HEK293 (cell line): ENCODE data around the gene TMEM250.

Experiments used
- BCL11A ChIP-seq: fragments of 450-650 bp; formaldehyde crosslinking; IDR thresholded peaks from 2 replicates; pipeline ENCODE4 v1.5.1; 2016; ENCODE audit warnings: low read depth, missing biosample characterization, missing genetic modification characterization
- GFI1B ChIP-seq: fragments of 450-650 bp; formaldehyde crosslinking; IDR thresholded peaks from 2 replicates; pipeline ENCODE4 v1.5.1; 2016; ENCODE audit warnings: missing biosample characterization, missing genetic modification characterization
- KLF1 ChIP-seq: fragments of 450-650 bp; formaldehyde crosslinking; IDR thresholded peaks from 2 replicates; pipeline ENCODE4 v1.5.1; 2016; ENCODE audit warnings: missing biosample characterization, missing genetic modification characterization
- KLF8 ChIP-seq: fragments of 450-650 bp; formaldehyde crosslinking; IDR thresholded peaks from 2 replicates; pipeline ENCODE4 v1.5.1; 2016; ENCODE audit warnings: missing biosample characterization, missing genetic modification characterization
- KLF9 ChIP-seq: fragments of 450-650 bp; formaldehyde crosslinking; IDR thresholded peaks from 2 replicates; pipeline ENCODE4 v1.5.1; 2016; ENCODE audit warnings: missing biosample characterization, missing genetic modification characterization, low read depth
- PRDM1 ChIP-seq: fragments of 450-650 bp; formaldehyde crosslinking; IDR thresholded peaks from 2 replicates; pipeline ENCODE4; 2016; ENCODE audit warnings: missing biosample characterization, missing genetic modification characterization
- RBAK ChIP-seq: fragments of 450-650 bp; formaldehyde crosslinking; IDR thresholded peaks from 2 replicates; pipeline ENCODE4 v1.5.1; 2016; ENCODE audit warnings: missing biosample characterization, missing genetic modification characterization
- ZBTB8A ChIP-seq: fragments of 450-650 bp; formaldehyde crosslinking; IDR thresholded peaks from 2 replicates; pipeline ENCODE4 v1.5.1; 2016; ENCODE audit warnings: missing biosample characterization, missing genetic modification characterization
- ZNF114 ChIP-seq: fragments of 450-650 bp; formaldehyde crosslinking; IDR thresholded peaks from 2 replicates; pipeline ENCODE4 v1.5.0; 2017; ENCODE audit warnings: missing biosample characterization, missing genetic modification characterization
- ZNF157 ChIP-seq: fragments of 450-650 bp; formaldehyde crosslinking; IDR thresholded peaks from 2 replicates; pipeline ENCODE4 v1.5.1; 2016; ENCODE audit warnings: missing biosample characterization, missing genetic modification characterization
- ZNF16 ChIP-seq: fragments of 450-650 bp; formaldehyde crosslinking; IDR thresholded peaks from 2 replicates; pipeline ENCODE4 v1.5.1; 2016; ENCODE audit warnings: low read depth, missing biosample characterization, missing genetic modification characterization
- ZNF175 ChIP-seq: fragments of 450-650 bp; formaldehyde crosslinking; IDR thresholded peaks from 2 replicates; pipeline ENCODE4 v1.5.1; 2016; ENCODE audit warnings: missing biosample characterization, missing genetic modification characterization
- ZNF311 ChIP-seq: fragments of 450-650 bp; formaldehyde crosslinking; IDR thresholded peaks from 2 replicates; pipeline ENCODE4 v1.5.1; 2017; ENCODE audit warnings: missing biosample characterization, missing genetic modification characterization, borderline replicate concordance
- ZNF48 ChIP-seq: fragments of 450-650 bp; formaldehyde crosslinking; IDR thresholded peaks from 2 replicates; pipeline ENCODE4 v1.5.1; 2016; ENCODE audit warnings: missing biosample characterization, missing genetic modification characterization
- ZNF530 ChIP-seq: fragments of 450-650 bp; formaldehyde crosslinking; IDR thresholded peaks from 2 replicates; pipeline ENCODE4 v1.5.1; 2016; ENCODE audit warnings: low read depth, missing biosample characterization, missing genetic modification characterization
- ZNF571 ChIP-seq: fragments of 450-650 bp; formaldehyde crosslinking; IDR thresholded peaks from 2 replicates; pipeline ENCODE4 v1.5.0; 2017; ENCODE audit warnings: missing biosample characterization, missing genetic modification characterization
- ZNF596 ChIP-seq: fragments of 450-650 bp; IDR thresholded peaks from 2 replicates; pipeline ENCODE4 v1.5.0; 2018; ENCODE audit warnings: missing biosample characterization, mild to moderate bottlenecking, missing genetic modification characterization, moderate library complexity
- ZNF629 ChIP-seq: fragments of 450-650 bp; formaldehyde crosslinking; IDR thresholded peaks from 2 replicates; pipeline ENCODE4 v1.5.1; 2017; ENCODE audit warnings: missing biosample characterization, missing genetic modification characterization
- TF ChIP-seq, protein P1 (sequence below): fragments of 450-650 bp; formaldehyde crosslinking; IDR thresholded peaks from 2 replicates; pipeline ENCODE4 v1.5.1; 2016; ENCODE audit warnings: missing biosample characterization, missing genetic modification characterization
- TF ChIP-seq, protein P2 (sequence below): fragments of 450-650 bp; formaldehyde crosslinking; IDR thresholded peaks from 2 replicates; pipeline ENCODE4 v1.5.1; 2016; ENCODE audit warnings: missing biosample characterization, missing genetic modification characterization, low read depth
- TF ChIP-seq, protein P3 (sequence below): fragments of 450-650 bp; formaldehyde crosslinking; IDR thresholded peaks from 2 replicates; pipeline ENCODE4 v1.5.1; 2016; ENCODE audit warnings: missing biosample characterization, missing genetic modification characterization
- TF ChIP-seq, protein P4 (sequence below): fragments of 450-650 bp; formaldehyde crosslinking; IDR thresholded peaks from 2 replicates; pipeline ENCODE4 v1.5.1; 2016; ENCODE audit warnings: missing biosample characterization, missing genetic modification characterization
- TF ChIP-seq, protein P5 (sequence below): fragments of 450-650 bp; formaldehyde crosslinking; IDR thresholded peaks from 2 replicates; pipeline ENCODE4 v1.5.1; 2016; ENCODE audit warnings: missing biosample characterization, missing genetic modification characterization
- TF ChIP-seq, protein P6 (sequence below): sonication (generic); formaldehyde crosslinking; IDR thresholded peaks from 2 replicates; pipeline ENCODE4 v1.8.1; 2022; ENCODE audit warnings: mild to moderate bottlenecking, moderate library complexity, missing genetic modification reagents

TMEM250 gene

DNA sequence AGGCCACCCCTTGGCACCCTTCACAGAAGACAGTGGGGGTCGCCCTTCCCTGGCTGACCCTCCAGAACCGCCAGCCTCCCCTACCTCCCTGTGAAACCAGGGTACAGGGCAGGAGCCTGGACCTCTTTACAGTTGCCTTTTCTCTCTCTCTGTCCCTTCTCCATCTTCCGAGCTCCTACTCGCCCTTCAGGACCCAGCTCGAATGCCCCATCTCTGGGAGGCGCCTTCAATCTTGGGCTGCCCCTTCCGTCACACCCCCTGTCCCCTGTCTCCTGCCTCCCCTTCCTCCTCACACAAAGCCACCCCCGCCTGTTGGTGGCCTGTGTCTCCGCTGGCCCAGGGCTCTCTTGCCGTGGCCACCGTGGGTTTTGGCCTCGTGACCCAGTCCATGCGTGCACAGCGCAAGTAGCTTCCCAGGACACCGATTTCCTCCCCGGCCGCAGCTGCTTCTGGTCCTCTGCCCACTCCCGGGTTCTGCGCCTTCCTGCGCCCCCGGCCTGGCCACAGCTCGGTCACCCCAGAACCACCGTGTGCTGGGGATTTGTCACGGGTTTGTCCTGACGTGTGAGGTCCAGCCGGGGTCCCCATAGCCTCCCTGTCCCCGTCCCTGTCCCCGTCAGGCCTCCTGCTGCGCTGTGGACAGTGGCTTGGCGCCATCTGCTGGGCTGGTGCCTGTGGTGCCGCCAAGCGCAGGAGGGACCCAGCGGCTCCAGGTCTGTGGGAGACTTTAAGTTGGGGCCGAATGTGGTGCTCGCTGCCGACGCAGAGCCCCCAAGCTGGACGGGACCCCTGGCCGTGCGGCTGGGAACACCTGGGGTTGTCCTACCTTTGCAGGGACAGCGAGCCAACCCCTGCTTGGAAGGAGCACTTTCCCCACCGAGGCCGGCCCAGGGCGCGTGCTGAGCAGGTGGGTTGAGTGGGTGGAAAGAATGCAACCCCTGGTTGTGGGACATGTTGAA is 4.0 kb upstream of the TMEM250 start (continued):
- 0 out of 2 replicates have a peak, but pooled peaks have one; percentile 23 for TF ChIP-seq BCL11A (tag by site-specific recombination)
- no peak for TF ChIP-seq GFI1B (tag by site-specific recombination)
- TF ChIP-seq ZNF530: no peak
- 0 out of 2 replicates have a peak, but pooled peaks have one; percentile 21 for TF ChIP-seq ZNF629
- no peak for TF ChIP-seq ZNF157 (tag by site-specific recombination)
- TF ChIP-seq PRDM1: no peak
- TF ChIP-seq KLF9: no peak
- no peak for TF ChIP-seq ZNF114 (tag by site-specific recombination)
- no peak for TF ChIP-seq ZNF596 (tag by site-specific recombination)
- TF ChIP-seq, protein P1, sequence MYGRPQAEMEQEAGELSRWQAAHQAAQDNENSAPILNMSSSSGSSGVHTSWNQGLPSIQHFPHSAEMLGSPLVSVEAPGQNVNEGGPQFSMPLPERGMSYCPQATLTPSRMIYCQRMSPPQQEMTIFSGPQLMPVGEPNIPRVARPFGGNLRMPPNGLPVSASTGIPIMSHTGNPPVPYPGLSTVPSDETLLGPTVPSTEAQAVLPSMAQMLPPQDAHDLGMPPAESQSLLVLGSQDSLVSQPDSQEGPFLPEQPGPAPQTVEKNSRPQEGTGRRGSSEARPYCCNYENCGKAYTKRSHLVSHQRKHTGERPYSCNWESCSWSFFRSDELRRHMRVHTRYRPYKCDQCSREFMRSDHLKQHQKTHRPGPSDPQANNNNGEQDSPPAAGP (tag by site-specific recombination): 0 out of 2 replicates have a peak, but pooled peaks have one; percentile 57
- peak; percentile 52; the same call in 1 of the 2 replicates for TF ChIP-seq KLF1 (tag by site-specific recombination)
- TF ChIP-seq, protein P2, sequence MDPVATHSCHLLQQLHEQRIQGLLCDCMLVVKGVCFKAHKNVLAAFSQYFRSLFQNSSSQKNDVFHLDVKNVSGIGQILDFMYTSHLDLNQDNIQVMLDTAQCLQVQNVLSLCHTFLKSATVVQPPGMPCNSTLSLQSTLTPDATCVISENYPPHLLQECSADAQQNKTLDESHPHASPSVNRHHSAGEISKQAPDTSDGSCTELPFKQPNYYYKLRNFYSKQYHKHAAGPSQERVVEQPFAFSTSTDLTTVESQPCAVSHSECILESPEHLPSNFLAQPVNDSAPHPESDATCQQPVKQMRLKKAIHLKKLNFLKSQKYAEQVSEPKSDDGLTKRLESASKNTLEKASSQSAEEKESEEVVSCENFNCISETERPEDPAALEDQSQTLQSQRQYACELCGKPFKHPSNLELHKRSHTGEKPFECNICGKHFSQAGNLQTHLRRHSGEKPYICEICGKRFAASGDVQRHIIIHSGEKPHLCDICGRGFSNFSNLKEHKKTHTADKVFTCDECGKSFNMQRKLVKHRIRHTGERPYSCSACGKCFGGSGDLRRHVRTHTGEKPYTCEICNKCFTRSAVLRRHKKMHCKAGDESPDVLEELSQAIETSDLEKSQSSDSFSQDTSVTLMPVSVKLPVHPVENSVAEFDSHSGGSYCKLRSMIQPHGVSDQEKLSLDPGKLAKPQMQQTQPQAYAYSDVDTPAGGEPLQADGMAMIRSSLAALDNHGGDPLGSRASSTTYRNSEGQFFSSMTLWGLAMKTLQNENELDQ: no peak
- TF ChIP-seq ZNF571: no peak
- no peak for TF ChIP-seq ZNF175 (tag by site-specific recombination)
- no peak for TF ChIP-seq RBAK (tag by site-specific recombination)
- no peak; the same call in 1 of the 2 replicates for TF ChIP-seq ZBTB8A
- TF ChIP-seq KLF8 (tag by site-specific recombination): no peak
- TF ChIP-seq, protein P3, sequence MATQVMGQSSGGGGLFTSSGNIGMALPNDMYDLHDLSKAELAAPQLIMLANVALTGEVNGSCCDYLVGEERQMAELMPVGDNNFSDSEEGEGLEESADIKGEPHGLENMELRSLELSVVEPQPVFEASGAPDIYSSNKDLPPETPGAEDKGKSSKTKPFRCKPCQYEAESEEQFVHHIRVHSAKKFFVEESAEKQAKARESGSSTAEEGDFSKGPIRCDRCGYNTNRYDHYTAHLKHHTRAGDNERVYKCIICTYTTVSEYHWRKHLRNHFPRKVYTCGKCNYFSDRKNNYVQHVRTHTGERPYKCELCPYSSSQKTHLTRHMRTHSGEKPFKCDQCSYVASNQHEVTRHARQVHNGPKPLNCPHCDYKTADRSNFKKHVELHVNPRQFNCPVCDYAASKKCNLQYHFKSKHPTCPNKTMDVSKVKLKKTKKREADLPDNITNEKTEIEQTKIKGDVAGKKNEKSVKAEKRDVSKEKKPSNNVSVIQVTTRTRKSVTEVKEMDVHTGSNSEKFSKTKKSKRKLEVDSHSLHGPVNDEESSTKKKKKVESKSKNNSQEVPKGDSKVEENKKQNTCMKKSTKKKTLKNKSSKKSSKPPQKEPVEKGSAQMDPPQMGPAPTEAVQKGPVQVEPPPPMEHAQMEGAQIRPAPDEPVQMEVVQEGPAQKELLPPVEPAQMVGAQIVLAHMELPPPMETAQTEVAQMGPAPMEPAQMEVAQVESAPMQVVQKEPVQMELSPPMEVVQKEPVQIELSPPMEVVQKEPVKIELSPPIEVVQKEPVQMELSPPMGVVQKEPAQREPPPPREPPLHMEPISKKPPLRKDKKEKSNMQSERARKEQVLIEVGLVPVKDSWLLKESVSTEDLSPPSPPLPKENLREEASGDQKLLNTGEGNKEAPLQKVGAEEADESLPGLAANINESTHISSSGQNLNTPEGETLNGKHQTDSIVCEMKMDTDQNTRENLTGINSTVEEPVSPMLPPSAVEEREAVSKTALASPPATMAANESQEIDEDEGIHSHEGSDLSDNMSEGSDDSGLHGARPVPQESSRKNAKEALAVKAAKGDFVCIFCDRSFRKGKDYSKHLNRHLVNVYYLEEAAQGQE (tag by site-specific recombination): peak; percentile 38; the same call in 1 of the 2 replicates
- TF ChIP-seq, protein P4, sequence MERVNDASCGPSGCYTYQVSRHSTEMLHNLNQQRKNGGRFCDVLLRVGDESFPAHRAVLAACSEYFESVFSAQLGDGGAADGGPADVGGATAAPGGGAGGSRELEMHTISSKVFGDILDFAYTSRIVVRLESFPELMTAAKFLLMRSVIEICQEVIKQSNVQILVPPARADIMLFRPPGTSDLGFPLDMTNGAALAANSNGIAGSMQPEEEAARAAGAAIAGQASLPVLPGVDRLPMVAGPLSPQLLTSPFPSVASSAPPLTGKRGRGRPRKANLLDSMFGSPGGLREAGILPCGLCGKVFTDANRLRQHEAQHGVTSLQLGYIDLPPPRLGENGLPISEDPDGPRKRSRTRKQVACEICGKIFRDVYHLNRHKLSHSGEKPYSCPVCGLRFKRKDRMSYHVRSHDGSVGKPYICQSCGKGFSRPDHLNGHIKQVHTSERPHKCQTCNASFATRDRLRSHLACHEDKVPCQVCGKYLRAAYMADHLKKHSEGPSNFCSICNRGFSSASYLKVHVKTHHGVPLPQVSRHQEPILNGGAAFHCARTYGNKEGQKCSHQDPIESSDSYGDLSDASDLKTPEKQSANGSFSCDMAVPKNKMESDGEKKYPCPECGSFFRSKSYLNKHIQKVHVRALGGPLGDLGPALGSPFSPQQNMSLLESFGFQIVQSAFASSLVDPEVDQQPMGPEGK (tag by site-specific recombination): peak; percentile 60
- no peak for TF ChIP-seq ZNF311 (tag by site-specific recombination)
- TF ChIP-seq, protein P5, sequence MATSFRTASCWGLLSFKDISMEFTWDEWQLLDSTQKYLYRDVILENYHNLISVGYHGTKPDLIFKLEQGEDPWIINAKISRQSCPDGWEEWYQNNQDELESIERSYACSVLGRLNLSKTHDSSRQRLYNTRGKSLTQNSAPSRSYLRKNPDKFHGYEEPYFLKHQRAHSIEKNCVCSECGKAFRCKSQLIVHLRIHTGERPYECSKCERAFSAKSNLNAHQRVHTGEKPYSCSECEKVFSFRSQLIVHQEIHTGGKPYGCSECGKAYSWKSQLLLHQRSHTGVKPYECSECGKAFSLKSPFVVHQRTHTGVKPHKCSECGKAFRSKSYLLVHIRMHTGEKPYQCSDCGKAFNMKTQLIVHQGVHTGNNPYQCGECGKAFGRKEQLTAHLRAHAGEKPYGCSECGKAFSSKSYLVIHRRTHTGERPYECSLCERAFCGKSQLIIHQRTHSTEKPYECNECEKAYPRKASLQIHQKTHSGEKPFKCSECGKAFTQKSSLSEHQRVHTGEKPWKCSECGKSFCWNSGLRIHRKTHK (tag by site-specific recombination): no peak
- TF ChIP-seq ZNF48 (tag by site-specific recombination): no peak
- no peak for TF ChIP-seq ZNF16 (tag by site-specific recombination)
- TF ChIP-seq, protein P6, sequence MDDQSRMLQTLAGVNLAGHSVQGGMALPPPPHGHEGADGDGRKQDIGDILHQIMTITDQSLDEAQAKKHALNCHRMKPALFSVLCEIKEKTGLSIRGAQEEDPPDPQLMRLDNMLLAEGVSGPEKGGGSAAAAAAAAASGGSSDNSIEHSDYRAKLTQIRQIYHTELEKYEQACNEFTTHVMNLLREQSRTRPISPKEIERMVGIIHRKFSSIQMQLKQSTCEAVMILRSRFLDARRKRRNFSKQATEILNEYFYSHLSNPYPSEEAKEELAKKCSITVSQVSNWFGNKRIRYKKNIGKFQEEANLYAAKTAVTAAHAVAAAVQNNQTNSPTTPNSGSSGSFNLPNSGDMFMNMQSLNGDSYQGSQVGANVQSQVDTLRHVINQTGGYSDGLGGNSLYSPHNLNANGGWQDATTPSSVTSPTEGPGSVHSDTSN (CRISPR knock-in tag): no peak
